Effector memory CD4-positive, alpha-beta T cell (primary cell): ENCODE results near the gene CREB3L1.
"Not testable (repeated sequence)": the region's sequence is repeated elsewhere in the genome, so short reads cannot be mapped to it uniquely, and the experiment has no call there.

Experiments
- DNase-seq, 3 donors: peaks; one replicate each; pipeline ENCODE4 v3.0.0-alpha.2; 2020
- H3K27ac ChIP-seq: 2 replicates; pipeline ENCODE4 v1.7.0; 2013; ENCODE audit warnings: mild to moderate bottlenecking, low read length, moderate library complexity; ENCODE audit not compliant: insufficient read depth, poor library complexity, severe bottlenecking
- H3K27me3 ChIP-seq: replicated peaks from 2 replicates; pipeline ENCODE4 v1.7.0; 2013; ENCODE audit warnings: mild to moderate bottlenecking, low read length; ENCODE audit not compliant: insufficient read depth, control insufficient read depth, poor library complexity, severe bottlenecking
- H3K36me3 ChIP-seq: 2 replicates; pipeline ENCODE4 v1.7.0; 2013; ENCODE audit warnings: mild to moderate bottlenecking, low read length, moderate library complexity; ENCODE audit not compliant: control insufficient read depth, insufficient read depth
- H3K4me1 ChIP-seq: 2 replicates; pipeline ENCODE4 v1.7.0; 2013; ENCODE audit warnings: low read length, mild to moderate bottlenecking; ENCODE audit not compliant: control insufficient read depth, insufficient read depth, poor library complexity, severe bottlenecking
- H3K4me3 ChIP-seq: 2 replicates; pipeline ENCODE4 v1.7.0; 2013; ENCODE audit warnings: low read length, low read depth, mild to moderate bottlenecking; ENCODE audit not compliant: insufficient read depth, poor library complexity, severe bottlenecking
- H3K9me3 ChIP-seq: 2 replicates; pipeline ENCODE4 v1.7.0; 2013; ENCODE audit warnings: mild to moderate bottlenecking, low read length, moderate library complexity; ENCODE audit not compliant: control insufficient read depth

The CREB3L1 gene

GRCh38 chr11:46295312-46296058 is 18.0 kb downstream of the CREB3L1 start:
- H3K9me3 ChIP-seq = no peaks in the 10 kb centered on the region
- no peaks in the 10 kb centered on the region for H3K36me3 ChIP-seq
- H3K27ac ChIP-seq = no peak overlapping the region
- peak; percentile 32 to 61 (median 61) for DNase-seq
- peaks cover 13% of the 10 kb centered on the region for H3K4me1 ChIP-seq
- peak overlapping the region; percentile 71 for H3K4me3 ChIP-seq
- H3K27me3 ChIP-seq = peaks cover 12% of the 10 kb centered on the region

DNA sequence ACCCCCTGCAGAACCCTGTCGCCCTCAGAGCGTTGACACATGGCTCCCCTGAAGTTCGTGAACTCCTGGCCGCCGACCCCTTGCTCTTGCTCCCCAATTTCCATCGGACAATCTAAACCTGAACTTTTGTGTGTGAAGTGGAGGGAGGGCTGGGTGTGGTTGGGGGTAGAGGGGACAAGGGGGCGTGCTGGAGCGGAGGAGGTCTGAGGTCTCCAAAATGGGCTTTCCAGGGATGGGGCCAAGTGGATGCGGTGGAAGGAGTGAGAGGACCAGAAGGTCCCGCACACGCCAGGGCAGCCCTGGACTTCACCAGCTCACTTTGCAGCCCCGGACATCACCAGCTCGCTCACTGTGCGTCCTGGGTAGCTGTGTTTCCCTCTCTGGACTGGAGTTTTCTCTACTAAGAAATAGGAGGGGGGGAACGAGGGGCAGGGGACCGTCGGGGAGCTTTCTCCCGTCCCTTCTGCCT is 18.6 kb downstream of the CREB3L1 start:
- H3K27ac ChIP-seq = no peak overlapping the region

DNA sequence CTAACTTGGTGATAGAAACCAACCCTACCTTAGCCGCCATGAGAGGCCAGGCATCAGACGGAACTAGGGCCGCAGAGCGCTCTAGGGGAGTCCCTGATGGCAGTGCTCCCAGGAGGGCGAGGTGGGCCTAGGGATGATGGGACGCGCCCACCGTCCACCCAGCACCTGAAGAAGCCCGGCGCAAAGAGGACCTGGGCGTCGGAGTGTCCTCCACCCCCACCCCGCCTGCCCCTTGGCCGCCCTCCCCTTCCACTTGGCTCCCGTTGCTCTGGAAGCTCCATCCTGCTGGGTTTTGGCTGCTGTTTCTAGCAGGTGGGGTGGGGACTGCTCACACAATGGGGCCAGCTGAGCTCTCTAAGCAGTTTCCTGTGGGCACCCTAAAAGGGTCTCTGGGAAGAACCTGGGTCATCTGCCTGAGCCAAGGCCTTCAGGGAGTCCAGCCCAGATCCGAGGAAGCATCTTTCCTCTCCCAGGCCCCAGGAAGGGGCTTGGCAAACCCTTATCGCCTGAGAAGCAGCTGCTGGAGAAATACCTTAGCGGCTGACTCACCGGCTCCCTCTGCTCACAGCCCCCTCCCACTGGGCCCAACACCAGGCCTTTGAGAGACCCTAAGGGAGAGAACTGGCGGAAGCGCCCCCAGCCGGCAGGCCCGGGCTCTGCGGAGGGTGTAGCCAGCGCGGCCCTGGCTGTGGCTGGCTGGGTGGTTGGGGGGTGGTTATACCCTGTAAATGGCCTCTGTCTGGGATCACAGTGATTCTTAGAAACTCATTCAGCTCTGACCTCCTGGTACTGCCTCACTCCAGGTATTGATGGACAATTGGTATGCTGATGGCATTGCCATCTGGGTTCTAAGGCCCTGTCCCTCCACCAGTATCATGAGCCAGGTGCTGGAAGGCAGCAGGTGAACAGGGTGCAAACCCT is 19.3 kb downstream of the CREB3L1 start:
- no peak for DNase-seq
- Histone ChIP-seq H3K27me3 (peaks cover 12% of the 10 kb centered on the region), H3K9me3 (no peaks in the 10 kb centered on the region), H3K4me1 (peaks cover 13% of the 10 kb centered on the region), H3K36me3 (no peaks in the 10 kb centered on the region), H3K4me3 (peak overlapping the region; percentile 71), H3K27ac (no peak overlapping the region)

More for the DNA sequence above, 18.6 kb downstream of the CREB3L1 start:
- H3K36me3 ChIP-seq = no peaks in the 10 kb centered on the region
- no peaks in the 10 kb centered on the region for H3K9me3 ChIP-seq
- peaks cover 13% of the 10 kb centered on the region for H3K4me1 ChIP-seq
- H3K4me3 ChIP-seq = peak overlapping the region; percentile 71
- peaks cover 12% of the 10 kb centered on the region for H3K27me3 ChIP-seq
- no peak for DNase-seq

DNA sequence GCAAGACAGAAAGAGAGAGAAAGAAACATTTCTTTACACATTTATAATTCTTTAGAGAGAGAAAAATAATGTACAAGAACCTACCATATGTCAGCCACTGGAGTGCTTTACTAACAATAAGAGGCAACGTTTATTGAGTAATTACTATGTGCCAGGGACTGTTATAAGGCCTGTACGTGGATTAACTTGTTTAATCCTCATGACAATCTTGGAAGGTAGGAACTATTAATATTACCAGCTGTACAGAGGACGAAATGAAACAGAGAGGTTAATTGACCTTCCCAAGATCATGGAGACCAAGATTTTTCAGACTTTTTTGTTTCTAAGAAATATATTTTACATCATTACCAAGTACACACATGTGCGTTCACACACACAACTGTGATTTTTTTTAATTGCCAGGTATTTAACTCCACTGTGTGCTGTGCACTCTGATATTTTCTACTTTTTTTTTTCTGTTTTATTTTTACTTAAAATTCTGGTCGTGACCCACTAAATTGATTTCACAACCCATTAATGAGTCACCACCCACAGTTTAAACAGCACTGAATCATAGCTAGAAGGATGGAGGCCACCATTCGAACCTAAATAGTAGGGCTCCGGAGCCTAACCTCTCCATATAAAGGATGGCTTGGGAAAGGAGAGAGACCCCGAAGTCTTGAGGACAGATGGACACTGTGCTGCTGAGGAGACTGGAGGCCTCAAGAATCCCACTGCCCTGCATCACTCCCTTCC is 21.4 kb downstream of the CREB3L1 start:
- Histone ChIP-seq H3K27me3 (peaks cover 12% of the 10 kb centered on the region), H3K4me3 (no peak overlapping the region), H3K36me3 (no peaks in the 10 kb centered on the region), H3K4me1 (peaks cover 13% of the 10 kb centered on the region), H3K9me3 (no peaks in the 10 kb centered on the region), H3K27ac (no peak overlapping the region)
- DNase-seq = no peak

DNA sequence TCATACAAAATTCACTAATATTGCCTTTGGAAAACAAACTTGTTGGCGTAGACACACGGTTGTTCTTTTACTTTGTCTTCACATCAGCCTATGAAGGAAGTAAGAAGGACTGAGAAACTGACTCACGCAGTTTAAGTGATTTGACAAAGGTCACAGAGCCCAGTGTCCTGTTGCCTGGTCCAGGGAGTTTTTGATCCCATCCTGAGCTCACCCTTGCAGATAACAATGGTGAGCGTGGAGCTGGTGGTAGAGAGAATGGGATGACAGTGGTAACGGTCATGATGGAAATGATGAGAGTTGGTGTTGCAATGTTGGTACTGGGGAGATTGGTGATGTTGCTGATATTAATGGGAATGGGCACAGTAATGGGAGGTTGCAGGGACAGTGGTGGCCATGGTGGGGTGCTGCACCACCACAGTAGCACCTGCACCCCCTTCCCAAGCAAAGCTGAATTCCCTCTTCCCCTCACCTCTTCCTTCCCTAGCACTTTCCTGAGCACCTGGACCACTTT is 22.0 kb downstream of the CREB3L1 start:
- H3K4me1 ChIP-seq = peaks cover 13% of the 10 kb centered on the region
- H3K36me3 ChIP-seq = no peaks in the 10 kb centered on the region
- no peak overlapping the region for H3K27ac ChIP-seq
- H3K4me3 ChIP-seq = no peak overlapping the region
- no peak for DNase-seq
- H3K27me3 ChIP-seq = peaks cover 12% of the 10 kb centered on the region
- no peaks in the 10 kb centered on the region for H3K9me3 ChIP-seq

DNA sequence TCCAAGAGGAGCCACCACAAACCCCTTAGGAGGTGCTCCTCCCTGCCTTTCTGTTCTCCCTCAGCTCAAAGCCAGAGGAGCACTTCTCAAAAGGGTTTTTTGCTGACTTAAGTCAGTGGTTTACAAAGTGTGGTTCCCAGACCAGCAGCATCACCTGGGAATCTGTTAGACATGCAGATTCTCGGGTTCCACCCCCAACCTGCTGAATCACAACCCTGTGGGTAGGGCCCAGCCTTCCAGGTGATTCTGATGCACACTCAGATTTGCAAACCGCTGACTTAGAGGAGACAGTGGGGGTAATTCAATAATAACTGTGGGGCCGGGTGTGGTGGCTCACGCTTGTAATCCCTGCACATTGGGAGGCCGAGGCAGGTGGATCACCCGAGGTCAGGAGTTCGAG is 22.8 kb downstream of the CREB3L1 start:
- peaks cover 9% of the 10 kb centered on the region for H3K4me1 ChIP-seq
- H3K9me3 ChIP-seq = no peaks in the 10 kb centered on the region
- H3K27me3 ChIP-seq = peaks cover 12% of the 10 kb centered on the region
- H3K36me3 ChIP-seq = no peaks in the 10 kb centered on the region
- no peak overlapping the region for H3K27ac ChIP-seq
- DNase-seq = no peak
- H3K4me3 ChIP-seq = no peak overlapping the region

DNA sequence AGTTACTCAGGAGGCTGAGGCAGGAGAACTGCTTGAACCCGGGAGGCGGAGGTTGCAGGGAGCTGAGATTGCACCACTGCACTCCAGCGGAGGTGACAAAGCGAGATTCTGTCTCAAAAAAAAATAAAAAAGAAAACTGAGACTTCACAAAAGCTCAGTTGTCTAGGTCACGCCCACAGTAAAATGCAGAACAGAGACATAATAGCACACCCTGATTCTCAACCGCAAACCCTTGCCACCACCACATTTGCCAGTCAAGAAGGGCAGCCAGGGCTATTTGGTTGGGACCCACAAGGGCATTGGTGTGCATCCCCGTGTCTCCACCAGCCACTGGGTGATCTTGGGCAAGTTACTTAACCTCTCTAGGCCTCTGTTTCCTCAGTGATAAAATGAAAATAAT is 25.4 kb downstream of the CREB3L1 start:
- Histone ChIP-seq H3K4me1 (no peaks in the 10 kb centered on the region), H3K36me3 (no peaks in the 10 kb centered on the region), H3K27me3 (no peaks in the 10 kb centered on the region), H3K9me3 (no peaks in the 10 kb centered on the region), H3K4me3 (no peak overlapping the region), H3K27ac (no peak overlapping the region)
- DNase-seq = no peak

DNA sequence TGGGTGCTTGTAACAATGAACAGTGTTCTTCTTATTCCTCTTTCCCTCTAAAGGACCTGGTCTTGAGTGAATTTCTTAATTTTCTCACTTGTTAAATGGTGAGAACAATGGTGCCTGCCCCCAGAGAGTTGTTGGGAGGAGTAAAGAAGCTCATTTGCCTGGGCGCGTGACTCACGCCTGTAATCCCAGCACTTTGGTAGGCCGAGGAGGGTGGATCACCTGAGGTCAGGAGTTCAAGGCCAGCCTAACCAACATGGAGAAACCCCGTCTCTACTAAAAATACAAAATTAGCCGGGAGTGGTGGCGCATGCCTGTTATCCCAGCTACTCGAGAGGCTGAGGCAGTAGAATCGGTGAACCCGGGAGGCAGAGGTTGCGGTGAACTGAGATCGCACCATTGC is 26.6 kb downstream of the CREB3L1 start:
- not testable (repeated sequence) for H3K27me3 ChIP-seq, H3K36me3 ChIP-seq, H3K4me1 ChIP-seq

GRCh38 chr11:46304605-46305179 is 27.2 kb downstream of the CREB3L1 start:
- H3K36me3 ChIP-seq = no peaks in the 10 kb centered on the region
- peaks cover 5% of the 10 kb centered on the region for H3K4me1 ChIP-seq
- no peak overlapping the region for H3K27ac ChIP-seq
- H3K9me3 ChIP-seq = no peaks in the 10 kb centered on the region
- DNase-seq = no peak
- H3K27me3 ChIP-seq = no peaks in the 10 kb centered on the region
- no peak overlapping the region for H3K4me3 ChIP-seq

More for the DNA sequence above, 26.6 kb downstream of the CREB3L1 start:
- not testable (repeated sequence) for H3K27ac ChIP-seq, H3K4me3 ChIP-seq, H3K9me3 ChIP-seq, DNase-seq
